CD4-positive, alpha-beta T cell treated with Interleukin-6 for 4 hours (primary cell): Measurements from ENCODE around the gene KBTBD13.
"Not testable (repeated sequence)": the region's sequence is repeated elsewhere in the genome, so short reads cannot be mapped to it uniquely, and the experiment has no call there.

ENCODE experiments used
- DNase-seq: peaks from one replicate; pipeline ENCODE4 v3.0.0-alpha.2; 2020; ENCODE audit warnings: mixed read lengths

The KBTBD13 gene

GRCh38 chr15:65091946-65092770 is 15.6 kb downstream of the KBTBD13 start:
- DNase-seq, result no peak

- DNase-seq, result no peak
Observed at GRCh38 chr15:65092911-65093792, 16.6 kb downstream of the KBTBD13 start.

- not testable (repeated sequence) for DNase-seq
Observed at GRCh38 chr15:65093793-65094170, 17.2 kb downstream of the KBTBD13 start.

- DNase-seq, result no peak
Observed at GRCh38 chr15:65094294-65094995, 17.9 kb downstream of the KBTBD13 start.

GRCh38 chr15:65095011-65095746 is 18.6 kb downstream of the KBTBD13 start:
- DNase-seq, result no peak

GRCh38 chr15:65095747-65096104 is 19.2 kb downstream of the KBTBD13 start:
- no peak for DNase-seq

- DNase-seq, result no peak
Observed at GRCh38 chr15:65096481-65097385, 20.2 kb downstream of the KBTBD13 start.

- DNase-seq, result no peak
Observed at GRCh38 chr15:65097651-65098263, 21.2 kb downstream of the KBTBD13 start.

- no peak for DNase-seq
Observed at GRCh38 chr15:65099336-65099735, 22.8 kb downstream of the KBTBD13 start.

GRCh38 chr15:65099801-65100200 is 23.3 kb downstream of the KBTBD13 start:
- not testable (repeated sequence) for DNase-seq

GRCh38 chr15:65100442-65100841 is 23.9 kb downstream of the KBTBD13 start:
- DNase-seq, result no peak

GRCh38 chr15:65101411-65101890 is 24.9 kb downstream of the KBTBD13 start:
- DNase-seq, result peak; percentile 60

GRCh38 chr15:65101891-65102708 is 25.6 kb downstream of the KBTBD13 start:
- DNase-seq, result no peak

GRCh38 chr15:65102912-65103311 is 26.4 kb downstream of the KBTBD13 start:
- no peak for DNase-seq

GRCh38 chr15:65105038-65105437 is 28.5 kb downstream of the KBTBD13 start:
- DNase-seq, result no peak

GRCh38 chr15:65106011-65106590 is 29.6 kb downstream of the KBTBD13 start:
- no peak for DNase-seq

GRCh38 chr15:65110676-65111292 is 34.2 kb downstream of the KBTBD13 start:
- no peak for DNase-seq

GRCh38 chr15:65115086-65115485 is 38.5 kb downstream of the KBTBD13 start, which contains the start of gene UBAP1L:
Gene UBAP1L, minus strand, starts transcription at chr15:65115200. Its CDS starts 8,985 bp downstream, at chr15:65106215.
- DNase-seq, result no peak

- no peak for DNase-seq
Observed at GRCh38 chr15:65115542-65115941, 39.0 kb downstream of the KBTBD13 start.
